Endothelial cell of umbilical vein (primary cell): ENCODE data around the gene RPH3AL.
"Not testable (repeated sequence)": the region's sequence is repeated elsewhere in the genome, so short reads cannot be mapped to it uniquely, and the experiment has no call there.

Experiments used
- CTCF ChIP-seq, 2 donors: IDR thresholded peaks; 1 replicate in 1 of 2; 2 replicates in 1 of 2; pipeline ENCODE4 v1.5.1; 2011; ENCODE audit warnings: low read length in 2 of 2, mild to moderate bottlenecking in 2 of 2, moderate library complexity in 2 of 2, control low read depth in 1 of 2, inconsistent platforms in 1 of 2, low read depth in 1 of 2; ENCODE audit not compliant: insufficient read depth in 1 of 2; ENCODE audit errors: extremely low read depth in 1 of 2
- EZH2 ChIP-seq: IDR thresholded peaks from 2 replicates; pipeline ENCODE4 v1.6.1; 2012; ENCODE audit warnings: borderline replicate concordance, low read depth, mild to moderate bottlenecking, moderate library complexity, low read length, inconsistent platforms; ENCODE audit not compliant: severe bottlenecking
- GATA2 ChIP-seq: IDR thresholded peaks from 2 replicates; pipeline ENCODE4 v1.7.0; 2011; ENCODE audit warnings: low read depth, mild to moderate bottlenecking, moderate library complexity, mixed read lengths, low read length; ENCODE audit not compliant: insufficient read length, insufficient read depth
- JUN ChIP-seq: IDR thresholded peaks from 2 replicates; pipeline ENCODE4 v1.6.1; 2011; ENCODE audit warnings: borderline replicate concordance, low read depth; ENCODE audit not compliant: insufficient read length, insufficient read depth
- MAX ChIP-seq: IDR thresholded peaks from 2 replicates; pipeline ENCODE4 v1.6.1; 2011; ENCODE audit not compliant: insufficient read depth, insufficient read length
- MYC ChIP-seq: IDR thresholded peaks from one replicate; pipeline ENCODE4 v1.6.1; 2011; ENCODE audit warnings: mild to moderate bottlenecking, low read depth, low read length
- POLR2A ChIP-seq: IDR thresholded peaks from 2 replicates; pipeline ENCODE4 v1.6.1; 2012; ENCODE audit warnings: low read depth, mild to moderate bottlenecking, control low read depth, low read length
- POLR2AphosphoS5 ChIP-seq: IDR thresholded peaks from 2 replicates; pipeline ENCODE4 v1.6.1; 2012; ENCODE audit warnings: low read depth, mild to moderate bottlenecking, control low read depth, low read length, moderate library complexity; ENCODE audit not compliant: insufficient read depth

GRCh38 chr17:272856-273255 is 79.8 kb downstream of the RPH3AL start:
- not testable (repeated sequence) for TF ChIP-seq CTCF (IDR thresholded peaks at IDR 0.05; ENCODE audit: extremely low read depth in 1 of 2, insufficient read depth in 1 of 2, low read depth in 1 of 2, low read length in 2 of 2); EZH2; POLR2A; MAX; JUN; GATA2; POLR2AphosphoS5; MYC
